Dermis blood vessel endothelial cell (primary cell): ENCODE data around the gene PSG7. TPM values are rescaled to one million over a fixed set of nuclear protein-coding genes. Genes with fewer than 3 reads are reported as not detected.
"Not testable (repeated sequence)": the region's sequence is repeated elsewhere in the genome, so short reads cannot be mapped to it uniquely, and the experiment has no call there.

Experiments
- DNase-seq: peaks from one replicate; pipeline ENCODE4 v3.0.0; 2010
- total RNA-seq: library from RNA; depleted of rRNA; stranded (reverse); fragments of >200 nt; gene quantifications from 2 replicates; pipeline ENCODE4 v1.2.3, GENCODE V29; 2014

The PSG7 gene
- not detected in 2 replicates for total RNA-seq

- DNase-seq, result not testable (repeated sequence)
These were observed at the start of gene PSG7 for GRCh38 chr19:42937107-42937506. TSS of gene PSG7 (minus strand) at chr19:42937207. CDS start at chr19:42937076, 131 bp downstream.

- DNase-seq, result no peak
These were observed 48.6 kb upstream of the PSG7 start for GRCh38 chr19:42985588-42985987.

GRCh38 chr19:42982111-42982510 is 45.1 kb upstream of the PSG7 start:
- DNase-seq, result not testable (repeated sequence)

- DNase-seq, result not testable (repeated sequence)
These were observed 34.4 kb upstream of the PSG7 start for GRCh38 chr19:42971451-42971850.

- DNase-seq, result no peak
These were observed 28.2 kb upstream of the PSG7 start for GRCh38 chr19:42965176-42965575.

- no peak for DNase-seq
These were observed 24.1 kb upstream of the PSG7 start for GRCh38 chr19:42961119-42961518.

GRCh38 chr19:42952126-42952525 is 15.1 kb upstream of the PSG7 start:
- not testable (repeated sequence) for DNase-seq

- not testable (repeated sequence) for DNase-seq
These were observed 14.5 kb upstream of the PSG7 start for GRCh38 chr19:42951476-42951875.

- peak; percentile 52 for DNase-seq
These were observed 5.3 kb upstream of the PSG7 start for GRCh38 chr19:42942187-42942789.

- not testable (repeated sequence) for DNase-seq
These were observed 2.3 kb downstream of the PSG7 start for GRCh38 chr19:42934726-42935125.

- DNase-seq, result peak; percentile 81
These were observed 2.8 kb downstream of the PSG7 start for GRCh38 chr19:42934183-42934582.

- not testable (repeated sequence) for DNase-seq
These were observed 3.6 kb downstream of the PSG7 start for GRCh38 chr19:42933412-42933811.

GRCh38 chr19:42932485-42933101 is 4.4 kb downstream of the PSG7 start:
- peak; percentile 86 for DNase-seq

- peak; percentile 64 for DNase-seq
These were observed 6.8 kb downstream of the PSG7 start for GRCh38 chr19:42930214-42930613.

GRCh38 chr19:42928896-42929295 is 8.1 kb downstream of the PSG7 start:
- no peak for DNase-seq

GRCh38 chr19:42926781-42927180 is 10.2 kb downstream of the PSG7 start:
- DNase-seq, result no peak

- DNase-seq, result peak; percentile 78
These were observed 13.9 kb downstream of the PSG7 start for GRCh38 chr19:42923106-42923505.

GRCh38 chr19:42920971-42921370 is 16.0 kb downstream of the PSG7 start:
- DNase-seq, result not testable (repeated sequence)

GRCh38 chr19:42919757-42920079 is 17.3 kb downstream of the PSG7 start:
- DNase-seq, result no peak

- DNase-seq, result peak; percentile 38
These were observed 17.8 kb downstream of the PSG7 start for GRCh38 chr19:42919070-42919756.

- DNase-seq, result not testable (repeated sequence)
These were observed 18.5 kb downstream of the PSG7 start for GRCh38 chr19:42918377-42919069.

- not testable (repeated sequence) for DNase-seq
These were observed 19.4 kb downstream of the PSG7 start, which contains the start of gene PSG6 for GRCh38 chr19:42917634-42918033. TSS of gene PSG6 (minus strand) at chr19:42917894. CDS start at chr19:42917792, 102 bp downstream.

GRCh38 chr19:42916931-42917330 is 20.1 kb downstream of the PSG7 start:
- not testable (repeated sequence) for DNase-seq
